Endodermal cell (in vitro differentiated cells): ENCODE measurements around the gene SLK. TPM values are rescaled to one million over a fixed set of nuclear protein-coding genes. Genes with fewer than 3 reads are reported as not detected.
A peak's percentile ranks its signal among the peaks of the same experiment; 100 is the strongest.

Experiments used
- DNase-seq: peaks from one replicate; pipeline ENCODE4 v3.0.0-alpha.2; 2017
- H3K27ac ChIP-seq: 2 replicates; pipeline ENCODE4 v1.5.1; 2013; ENCODE audit warnings: mild to moderate bottlenecking, low read depth, low read length, moderate library complexity
- H3K27me3 ChIP-seq: 2 replicates; pipeline ENCODE4 v1.6.1; 2013; ENCODE audit warnings: mild to moderate bottlenecking, low read length, moderate library complexity; ENCODE audit not compliant: insufficient read depth, control insufficient read depth, poor library complexity, severe bottlenecking
- H3K36me3 ChIP-seq: 2 replicates; pipeline ENCODE4 v1.7.0; 2013; ENCODE audit warnings: mild to moderate bottlenecking, low read length, moderate library complexity; ENCODE audit not compliant: control insufficient read depth, insufficient read depth
- H3K4me1 ChIP-seq: one replicate; pipeline ENCODE4 v1.7.0; 2013; ENCODE audit warnings: low read length; ENCODE audit not compliant: control insufficient read depth, insufficient read depth
- H3K4me3 ChIP-seq: 2 replicates; pipeline ENCODE4 v1.5.1; 2013; ENCODE audit warnings: mild to moderate bottlenecking, low read length, moderate library complexity
- H3K9ac ChIP-seq: 2 replicates; pipeline ENCODE4 v1.6.1; 2013; ENCODE audit warnings: mild to moderate bottlenecking, low read length, moderate library complexity; ENCODE audit not compliant: poor library complexity, severe bottlenecking; ENCODE audit errors: extremely low read depth
- H3K9me3 ChIP-seq: 2 replicates; pipeline ENCODE4 v1.6.1; 2013; ENCODE audit warnings: mild to moderate bottlenecking, low read length, moderate library complexity; ENCODE audit not compliant: control insufficient read depth
- H3K27ac Mint-ChIP-seq: 2 replicates; pipeline ENCODE4 v1.8.0; 2020; ENCODE audit warnings: mixed read lengths
- H3K27me3 Mint-ChIP-seq: 2 replicates; pipeline ENCODE4 v1.8.0; 2021; ENCODE audit warnings: mild to moderate bottlenecking, mixed read lengths; ENCODE audit not compliant: insufficient read depth
- H3K36me3 Mint-ChIP-seq: 2 replicates; pipeline ENCODE4 v1.8.0; 2020; ENCODE audit warnings: low read depth, mixed read lengths
- H3K4me1 Mint-ChIP-seq: 2 replicates; pipeline ENCODE4 v1.8.0; 2020; ENCODE audit warnings: mixed read lengths
- H3K4me3 Mint-ChIP-seq: 2 replicates; pipeline ENCODE4 v1.8.0; 2020; ENCODE audit warnings: mild to moderate bottlenecking, moderate library complexity, mixed read lengths
- H3K9me3 Mint-ChIP-seq: 2 replicates; pipeline ENCODE4 v1.8.0; 2020; ENCODE audit warnings: mild to moderate bottlenecking, mixed read lengths
- WGBS, 2 experiments: methylation state at CpG; one replicate each; pipeline versions ENCODE4 v1.1.5 to v1.1.7; 2013; ENCODE audit warnings: missing lambda C conversion rate in 2 of 2, mixed read lengths in 1 of 2; ENCODE audit not compliant: insufficient coverage in 1 of 2, insufficient read length in 1 of 2; 5-methylcytosine and 5-hydroxymethylcytosine counted together
- total RNA-seq, 2 donors: library from RNA; stranded (reverse); fragmentation: NEBNext Ultra II Directional in 1 of 2; extraction: Animal tissue kit (Norgen Biotek cat#: 25700) in 1 of 2; gene quantifications; 2 replicates in 1 of 2; 3 replicates in 1 of 2; pipeline ENCODE4 v1.2.1, GENCODE V29; 2021
- TF ChIP-seq, protein P1 (sequence below): fragments of 200-600 bp; sonication (generic); conservative IDR thresholded peaks from 2 replicates; pipeline ENCODE4 v1.5.0; 2021; ENCODE audit warnings: antibody characterized with exemption, mild to moderate bottlenecking

Gene SLK
- total RNA-seq, 2 donors from 2014 or later: 23.4 to 32.9 TPM

- no peaks in the 10 kb centered on the region for H3K27me3 ChIP-seq
- DNase-seq: no peak
- TF ChIP-seq, protein P1, sequence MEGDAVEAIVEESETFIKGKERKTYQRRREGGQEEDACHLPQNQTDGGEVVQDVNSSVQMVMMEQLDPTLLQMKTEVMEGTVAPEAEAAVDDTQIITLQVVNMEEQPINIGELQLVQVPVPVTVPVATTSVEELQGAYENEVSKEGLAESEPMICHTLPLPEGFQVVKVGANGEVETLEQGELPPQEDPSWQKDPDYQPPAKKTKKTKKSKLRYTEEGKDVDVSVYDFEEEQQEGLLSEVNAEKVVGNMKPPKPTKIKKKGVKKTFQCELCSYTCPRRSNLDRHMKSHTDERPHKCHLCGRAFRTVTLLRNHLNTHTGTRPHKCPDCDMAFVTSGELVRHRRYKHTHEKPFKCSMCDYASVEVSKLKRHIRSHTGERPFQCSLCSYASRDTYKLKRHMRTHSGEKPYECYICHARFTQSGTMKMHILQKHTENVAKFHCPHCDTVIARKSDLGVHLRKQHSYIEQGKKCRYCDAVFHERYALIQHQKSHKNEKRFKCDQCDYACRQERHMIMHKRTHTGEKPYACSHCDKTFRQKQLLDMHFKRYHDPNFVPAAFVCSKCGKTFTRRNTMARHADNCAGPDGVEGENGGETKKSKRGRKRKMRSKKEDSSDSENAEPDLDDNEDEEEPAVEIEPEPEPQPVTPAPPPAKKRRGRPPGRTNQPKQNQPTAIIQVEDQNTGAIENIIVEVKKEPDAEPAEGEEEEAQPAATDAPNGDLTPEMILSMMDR: no peak
- 41 to 64% methylated on average over 4 to 7 of the region's 7 CpGs for WGBS, 2 experiments
- no peaks in the 10 kb centered on the region for H3K9me3 Mint-ChIP-seq
- peaks cover 7% of the 10 kb centered on the region for H3K4me1 ChIP-seq
- H3K36me3 Mint-ChIP-seq: no peaks in the 10 kb centered on the region
- peak overlapping the region; percentile 13 for H3K9ac ChIP-seq
- H3K36me3 ChIP-seq: no peaks in the 10 kb centered on the region
- peak overlapping the region; percentile 6 for H3K4me3 Mint-ChIP-seq
- no peaks in the 10 kb centered on the region for H3K27me3 Mint-ChIP-seq
- H3K4me1 Mint-ChIP-seq: peaks cover 38% of the 10 kb centered on the region
- peak overlapping the region; percentile 55 for H3K4me3 ChIP-seq
- peak overlapping the region; percentile 79 for H3K27ac Mint-ChIP-seq
- H3K27ac ChIP-seq: no peak overlapping the region
- H3K9me3 ChIP-seq: no peaks in the 10 kb centered on the region
Observed at GRCh38 chr10:103929381-103929921, 37.5 kb upstream of the SLK start.

DNA sequence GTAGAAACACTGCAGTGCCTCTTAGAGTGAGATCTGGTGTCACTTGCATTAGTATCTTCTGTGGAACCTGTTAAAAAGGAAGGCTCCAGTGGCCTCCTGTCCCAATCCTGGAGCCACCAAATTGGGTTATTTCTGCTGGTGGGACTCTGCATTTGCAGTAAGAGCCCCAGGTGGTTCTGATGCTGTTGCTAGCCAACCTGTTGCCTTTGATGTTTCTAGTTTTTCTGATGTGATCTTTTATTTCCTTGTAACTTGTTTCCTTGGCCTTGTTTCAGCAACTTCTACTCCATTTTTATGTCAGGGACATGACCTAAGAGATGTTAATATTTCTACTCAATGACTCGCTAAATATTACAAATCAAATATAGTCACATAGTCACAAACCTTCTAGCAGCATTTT lies 36.5 kb upstream of the SLK start:
- H3K4me3 ChIP-seq: no peak overlapping the region
- Mint-ChIP-seq H3K27ac (no peak overlapping the region), H3K4me3 (no peak overlapping the region), H3K27me3 (no peaks in the 10 kb centered on the region), H3K9me3 (no peaks in the 10 kb centered on the region), H3K36me3 (no peaks in the 10 kb centered on the region), H3K4me1 (peaks cover 38% of the 10 kb centered on the region)
- no peak for DNase-seq
- peaks cover 7% of the 10 kb centered on the region for H3K4me1 ChIP-seq
- H3K27me3 ChIP-seq: no peaks in the 10 kb centered on the region
- no peak overlapping the region for H3K27ac ChIP-seq
- TF ChIP-seq, protein P1: no peak
- no peaks in the 10 kb centered on the region for H3K9me3 ChIP-seq
- H3K9ac ChIP-seq: no peak overlapping the region
- no peaks in the 10 kb centered on the region for H3K36me3 ChIP-seq
- WGBS, 2 experiments: 81 to 100% methylated on average over 1 of the region's 1 CpG

DNA sequence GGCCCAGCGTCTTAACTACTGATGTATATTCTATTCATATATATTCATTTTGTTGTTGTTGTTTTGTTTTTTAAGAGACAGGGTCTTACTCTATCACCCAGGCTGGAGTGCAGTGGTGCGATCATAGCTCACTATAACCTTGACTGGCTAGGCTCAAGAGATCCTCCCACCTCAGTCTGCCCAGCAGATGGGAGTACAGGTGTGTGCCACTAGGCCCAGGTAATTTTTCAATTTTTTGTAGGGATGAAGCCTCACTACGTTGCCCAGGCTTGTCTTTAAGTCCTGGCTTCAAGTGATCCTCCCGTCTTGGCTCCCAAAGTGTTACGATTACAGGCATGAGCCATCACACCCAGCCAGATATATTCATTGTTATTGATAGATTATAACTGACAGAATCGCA lies 36.1 kb upstream of the SLK start:
- Mint-ChIP-seq H3K27ac (no peak overlapping the region), H3K4me3 (no peak overlapping the region), H3K4me1 (peaks cover 38% of the 10 kb centered on the region), H3K9me3 (no peaks in the 10 kb centered on the region), H3K36me3 (no peaks in the 10 kb centered on the region), H3K27me3 (no peaks in the 10 kb centered on the region)
- no peak for DNase-seq
- TF ChIP-seq, protein P1: no peak
- 94 to 95% methylated on average over 3 to 5 of the region's 6 CpGs for WGBS, 2 experiments
- no peak overlapping the region for H3K4me3 ChIP-seq
- H3K27ac ChIP-seq: no peak overlapping the region
- H3K27me3 ChIP-seq: no peaks in the 10 kb centered on the region
- H3K9ac ChIP-seq: no peak overlapping the region
- peaks cover 7% of the 10 kb centered on the region for H3K4me1 ChIP-seq
- H3K9me3 ChIP-seq: no peaks in the 10 kb centered on the region
- H3K36me3 ChIP-seq: no peaks in the 10 kb centered on the region
